Cerebellar nuclear complex (tissue), 1 donor: ENCODE results near the gene KIAA0825.

Experiments
- DNase-seq, 2 experiments: peaks; one replicate each; lab custom pipeline; 2025; lab: John Stamatoyannopoulos, UW

Gene KIAA0825

DNA sequence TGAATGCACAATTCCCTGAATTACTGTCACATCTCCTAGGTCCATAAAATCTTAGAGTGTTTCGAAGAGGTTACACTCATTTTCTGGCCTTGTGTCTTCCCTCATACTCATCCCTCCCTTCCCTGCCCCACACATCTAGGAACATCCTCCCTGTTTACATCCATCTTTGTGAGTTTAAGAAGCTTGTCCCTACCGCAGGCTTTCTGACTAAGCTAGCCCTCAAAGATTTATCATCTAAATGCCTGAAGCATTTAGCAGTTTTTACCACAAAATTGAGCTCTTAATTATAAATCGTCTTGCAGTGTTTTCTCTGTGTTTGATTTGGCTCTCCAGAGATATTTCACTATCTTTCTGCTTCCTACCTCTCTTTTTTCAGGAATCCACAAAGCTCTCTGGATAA is 374.8 kb downstream of the KIAA0825 start:
- DNase-seq = no peak

DNA sequence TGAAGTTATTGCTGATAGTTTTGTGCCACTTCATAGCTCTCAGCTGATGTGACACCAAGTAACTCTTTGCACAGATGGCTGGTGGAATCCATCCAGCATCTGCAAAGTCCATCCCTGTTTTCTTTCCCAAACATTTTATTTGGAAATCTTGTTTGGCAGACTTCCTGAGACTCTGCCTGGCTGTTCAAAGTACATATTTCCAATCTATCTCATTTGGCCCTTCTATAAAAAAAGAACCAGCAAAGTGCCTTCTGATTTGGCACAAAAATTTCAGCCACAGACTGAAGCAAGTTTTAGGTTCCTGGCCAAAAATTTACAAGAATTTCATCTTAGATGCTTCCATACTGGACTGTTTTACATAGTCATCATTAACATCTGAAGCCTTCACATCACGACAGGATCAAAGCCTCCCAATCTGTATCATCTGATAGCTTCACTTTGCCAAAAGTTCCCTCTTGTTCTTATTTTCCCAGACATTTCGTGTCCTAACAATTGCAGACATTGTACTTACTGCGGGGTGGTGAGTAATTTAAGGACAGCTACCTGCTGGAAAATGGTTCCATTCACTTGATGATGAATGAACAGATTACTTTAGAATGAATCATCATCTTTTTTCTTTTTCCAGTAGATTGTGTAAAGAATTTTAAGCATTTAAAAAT is 377.3 kb downstream of the KIAA0825 start:
- no peak for DNase-seq

DNA sequence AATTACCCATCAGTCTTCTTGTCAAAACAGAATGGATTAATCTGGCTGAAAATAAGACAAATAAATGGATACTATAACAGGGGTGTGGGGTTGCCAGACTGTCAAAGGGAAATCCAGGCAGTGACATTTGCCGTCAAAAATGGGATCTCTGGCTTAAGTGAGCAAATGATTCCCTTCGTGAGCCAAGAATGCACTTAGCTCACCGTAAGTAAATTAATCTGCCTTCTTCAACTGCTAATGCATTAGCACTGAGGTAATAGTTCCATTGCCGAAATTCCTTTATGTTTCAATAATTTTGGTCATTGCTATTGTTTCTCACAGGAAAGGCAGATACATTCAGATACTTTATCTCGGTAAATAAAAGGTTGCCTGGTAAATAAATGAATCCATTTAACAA is 377.8 kb downstream of the KIAA0825 start:
- DNase-seq = no peak

DNA sequence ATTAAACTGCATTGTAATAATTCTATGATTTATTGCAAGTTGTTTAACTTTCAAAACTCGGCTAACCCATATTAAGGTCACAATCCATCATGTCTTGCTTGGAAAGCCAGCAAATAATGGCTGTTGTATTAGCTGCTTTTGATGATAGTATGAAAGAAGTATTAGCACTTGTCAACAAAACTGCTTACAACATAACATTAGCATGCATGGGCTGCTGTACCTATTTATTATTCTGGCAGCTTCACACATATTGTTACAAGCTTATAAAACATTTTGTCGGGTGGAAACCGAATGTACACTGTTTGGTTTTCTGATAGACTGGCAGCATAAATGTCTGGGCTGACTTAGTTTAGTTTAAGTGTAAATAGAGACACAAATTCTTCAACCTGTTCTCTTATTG is 378.3 kb downstream of the KIAA0825 start:
- no peak for DNase-seq

DNA sequence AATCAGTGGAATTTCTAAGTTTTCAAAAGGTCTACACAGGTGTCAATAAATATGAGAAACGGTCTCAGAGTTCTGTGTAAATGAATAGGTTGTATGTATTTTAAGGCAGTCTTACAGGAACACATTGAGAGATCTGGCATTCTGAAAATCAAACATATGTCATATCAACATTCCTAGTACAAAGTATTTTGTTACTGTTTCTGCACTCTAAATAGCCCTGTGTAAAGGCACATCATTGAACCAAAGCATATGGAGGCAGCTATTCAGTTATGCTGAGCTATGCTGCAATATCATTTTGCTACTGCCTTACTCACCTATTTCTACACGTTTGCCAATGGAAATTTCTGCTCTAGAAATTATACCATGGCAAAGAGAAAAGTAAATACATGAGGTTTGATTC is 379.1 kb downstream of the KIAA0825 start:
- no peak for DNase-seq

DNA sequence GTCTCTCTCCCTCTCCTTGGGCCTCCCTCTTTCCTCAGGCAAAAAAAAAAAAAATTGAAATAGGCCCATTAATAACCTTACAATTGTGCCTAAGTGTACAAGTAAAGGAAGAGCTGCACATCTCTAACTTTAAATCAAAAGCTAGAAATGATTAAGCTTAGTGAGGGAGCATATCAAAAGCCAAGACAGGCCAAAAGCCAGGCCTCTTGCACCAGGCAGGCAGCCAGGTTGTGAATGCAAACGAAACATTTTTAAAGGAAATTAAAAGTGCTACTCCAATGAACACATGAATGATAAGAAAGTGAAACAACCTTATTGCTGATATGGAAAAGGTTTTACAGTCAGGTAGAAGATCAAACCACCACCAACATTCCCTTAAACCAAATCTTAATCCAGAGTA is 383.4 kb downstream of the KIAA0825 start:
- DNase-seq = no peak

DNA sequence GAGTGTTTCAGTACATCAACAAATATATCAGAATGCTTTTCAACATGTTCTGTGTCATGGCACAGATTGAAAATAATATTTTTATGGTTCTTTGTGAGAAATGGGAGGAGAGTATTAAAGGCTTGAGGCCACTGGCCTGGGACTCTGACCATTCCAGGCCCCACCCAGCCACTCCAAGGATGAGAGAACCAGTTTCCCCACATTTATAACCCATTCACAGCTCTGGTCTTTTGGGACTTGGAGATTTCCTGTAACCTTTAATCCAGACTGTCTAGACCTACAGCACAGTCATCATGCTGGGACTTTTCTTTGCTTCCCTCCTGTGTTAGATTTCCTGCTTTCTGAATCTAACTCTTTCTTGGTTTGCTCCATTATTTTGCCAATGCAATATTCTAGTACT is 389.6 kb downstream of the KIAA0825 start:
- no peak for DNase-seq

DNA sequence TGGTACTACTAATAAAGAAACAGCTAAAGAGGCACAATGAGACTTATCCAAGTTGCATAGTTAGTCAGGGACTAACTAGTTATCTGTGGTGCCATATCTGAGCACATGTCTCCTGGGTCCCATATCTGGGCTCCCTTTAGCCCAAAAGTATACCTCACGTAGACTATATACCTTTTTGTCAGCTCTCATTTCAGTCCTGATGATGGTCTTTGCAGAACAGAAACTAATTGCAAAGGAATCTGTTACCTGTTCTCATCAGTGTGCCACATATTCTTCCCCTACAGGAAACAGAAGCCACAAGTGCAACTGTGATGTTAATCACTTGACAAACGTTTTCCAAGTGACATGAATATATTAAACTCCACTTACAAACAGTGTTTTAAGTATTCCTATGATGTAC is 395.2 kb downstream of the KIAA0825 start:
- DNase-seq = no peak

DNA sequence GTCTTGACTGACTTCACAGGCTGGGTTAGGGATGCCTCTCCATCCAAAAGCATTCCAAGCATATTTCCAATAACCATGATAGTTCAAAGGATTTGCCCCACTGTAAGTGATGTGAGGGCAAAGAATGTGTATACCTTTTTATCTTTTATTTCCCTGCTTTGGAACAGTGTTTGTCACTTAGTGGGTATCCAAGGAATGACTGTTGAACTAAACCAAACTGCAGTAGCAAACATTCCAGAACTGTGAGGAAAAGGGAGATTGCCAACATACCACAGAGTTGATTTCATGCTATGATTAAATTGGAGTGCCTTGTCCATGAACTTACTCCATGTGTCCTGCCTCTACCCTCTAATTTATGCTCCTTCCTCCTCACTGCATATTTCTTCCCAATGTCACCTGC is 400.0 kb downstream of the KIAA0825 start:
- DNase-seq = no peak

DNA sequence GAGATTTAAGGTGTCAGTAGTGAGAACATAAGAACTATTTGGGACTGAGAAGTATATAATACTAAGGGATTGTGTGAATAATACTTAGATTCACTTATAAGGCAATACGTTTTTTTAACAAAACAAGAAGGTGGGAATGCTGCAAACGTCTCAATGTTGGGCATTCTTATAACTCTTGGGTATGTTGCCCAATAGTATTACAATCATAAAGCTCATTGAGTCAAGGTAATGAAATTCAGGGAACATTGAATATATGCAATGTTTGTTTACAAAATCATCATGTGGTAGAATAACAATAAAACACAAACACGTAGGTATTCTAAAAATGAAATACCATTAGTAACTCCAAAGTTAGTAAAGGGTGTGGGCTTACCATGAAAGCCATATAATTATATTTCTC is 400.7 kb downstream of the KIAA0825 start:
- no peak for DNase-seq

DNA sequence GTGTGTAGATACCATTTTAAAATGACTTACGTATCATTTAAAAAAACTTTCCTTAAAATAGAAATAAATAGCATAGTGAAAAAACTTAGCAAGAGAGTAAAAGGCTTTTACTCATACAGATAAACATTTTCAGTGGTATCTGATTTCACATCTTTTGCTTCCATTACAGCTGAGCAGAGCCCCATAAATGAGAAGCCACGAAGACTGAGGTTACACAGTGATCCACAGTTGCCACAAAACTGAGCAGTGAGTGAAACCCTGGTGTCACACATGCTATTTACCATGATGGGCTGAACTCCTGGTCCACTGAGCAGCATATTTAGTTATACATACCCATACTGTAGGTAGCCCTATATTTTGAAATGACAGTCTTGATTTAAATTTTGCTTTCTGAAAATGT is 401.2 kb downstream of the KIAA0825 start:
- no peak for DNase-seq

DNA sequence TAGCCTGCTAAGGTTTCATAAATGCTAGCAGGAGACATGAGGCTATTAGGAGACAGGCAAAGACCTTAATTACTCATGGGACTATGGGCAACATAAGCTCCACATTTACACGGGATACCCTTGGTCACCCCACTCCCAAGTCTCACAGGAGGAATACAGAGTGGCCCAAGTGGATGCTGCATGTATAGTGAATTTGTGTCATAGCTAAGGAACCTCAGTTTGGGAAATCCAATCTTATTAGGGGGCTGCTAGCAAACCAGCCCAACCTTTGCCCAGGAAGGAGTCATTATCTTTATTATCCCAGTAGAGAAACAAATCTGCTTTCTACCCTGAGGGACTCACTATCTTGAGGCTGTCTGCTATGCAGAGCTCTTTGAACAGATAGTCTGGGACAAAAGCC is 405.9 kb downstream of the KIAA0825 start:
- no peak for DNase-seq

DNA sequence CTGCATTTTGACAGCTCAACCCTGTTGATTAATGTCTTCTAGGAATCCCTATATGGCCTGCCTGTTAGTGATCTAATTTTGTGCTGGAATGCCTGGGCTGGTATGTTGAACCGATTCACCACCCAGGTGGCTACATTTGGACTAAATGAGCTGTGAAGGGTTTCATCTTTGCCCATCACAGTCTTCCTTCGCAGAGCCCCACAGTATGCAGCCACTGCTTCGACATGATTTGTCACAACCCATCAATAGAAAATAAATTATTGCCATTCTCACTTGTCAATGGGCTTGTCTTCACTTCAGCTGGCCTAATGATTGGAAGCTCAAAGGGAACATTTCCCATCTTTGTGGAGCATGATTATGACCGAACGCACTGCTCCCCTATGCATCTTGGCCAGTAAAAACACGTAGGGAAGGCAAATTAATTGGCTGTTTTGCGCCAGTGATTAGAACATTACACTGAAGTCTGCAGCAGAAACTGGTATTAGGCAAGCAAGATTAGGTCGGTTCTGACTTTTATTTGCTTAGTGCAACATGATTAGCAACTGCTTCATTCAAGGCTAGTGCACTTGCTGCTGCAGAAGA is 408.5 kb downstream of the KIAA0825 start:
- DNase-seq = no peak

DNA sequence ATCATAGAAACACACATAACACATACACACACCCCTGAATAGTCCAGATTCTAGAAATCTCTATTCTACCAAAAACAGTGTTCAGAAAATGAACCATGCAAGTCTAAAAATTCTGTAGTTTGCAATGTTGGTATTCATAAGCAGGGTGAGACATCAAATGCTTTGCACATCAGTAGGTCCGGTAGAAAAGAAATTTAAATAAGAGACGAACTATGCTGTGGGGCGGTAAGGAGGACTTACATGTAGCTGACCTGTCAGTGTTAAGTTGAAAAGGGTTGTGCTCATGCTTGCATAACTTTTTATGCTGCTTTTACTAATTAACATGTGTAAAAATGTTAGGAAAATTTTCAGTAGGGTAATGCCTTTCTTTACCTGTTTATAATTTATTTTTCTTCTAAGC is 409.1 kb downstream of the KIAA0825 start:
- no peak for DNase-seq

DNA sequence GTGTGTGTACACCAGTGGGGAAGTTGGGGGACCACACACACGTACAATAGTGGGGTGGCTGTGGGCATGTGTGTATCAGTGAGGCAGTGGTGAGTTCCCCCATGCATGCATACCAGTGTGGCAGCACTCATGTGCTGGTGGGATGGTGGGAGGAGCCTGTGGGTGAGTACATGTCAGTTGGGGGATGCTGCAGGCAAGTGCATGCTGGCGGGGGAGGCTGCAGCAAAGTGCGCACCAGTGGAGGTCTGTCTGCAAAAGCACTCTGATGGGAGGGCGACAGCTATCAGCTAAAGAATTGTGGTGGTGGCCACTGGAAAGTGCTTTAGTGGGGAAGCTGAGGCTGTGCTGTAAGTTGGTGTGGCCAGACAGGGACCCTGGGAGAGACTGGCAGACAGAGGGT is 418.8 kb downstream of the KIAA0825 start:
- no peak for DNase-seq

DNA sequence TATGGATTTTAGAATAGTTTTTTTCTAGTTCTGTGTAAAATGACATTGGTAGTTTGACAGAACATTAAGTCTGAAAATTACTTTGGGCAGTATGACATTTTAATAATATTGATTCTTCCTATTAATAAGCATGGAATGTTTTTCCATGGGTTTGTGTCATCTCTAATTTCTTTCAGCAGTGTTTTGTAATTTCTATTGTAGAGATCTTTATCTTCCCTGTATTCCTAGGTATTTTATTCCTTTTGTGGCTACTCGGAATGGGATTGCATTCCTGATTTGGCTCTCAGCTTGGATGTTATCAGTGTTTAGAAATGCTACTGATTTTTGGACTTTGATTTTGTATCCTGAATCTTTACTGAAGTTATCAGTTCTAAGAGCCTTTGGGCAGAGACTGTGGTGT is 420.4 kb downstream of the KIAA0825 start:
- DNase-seq = no peak

DNA sequence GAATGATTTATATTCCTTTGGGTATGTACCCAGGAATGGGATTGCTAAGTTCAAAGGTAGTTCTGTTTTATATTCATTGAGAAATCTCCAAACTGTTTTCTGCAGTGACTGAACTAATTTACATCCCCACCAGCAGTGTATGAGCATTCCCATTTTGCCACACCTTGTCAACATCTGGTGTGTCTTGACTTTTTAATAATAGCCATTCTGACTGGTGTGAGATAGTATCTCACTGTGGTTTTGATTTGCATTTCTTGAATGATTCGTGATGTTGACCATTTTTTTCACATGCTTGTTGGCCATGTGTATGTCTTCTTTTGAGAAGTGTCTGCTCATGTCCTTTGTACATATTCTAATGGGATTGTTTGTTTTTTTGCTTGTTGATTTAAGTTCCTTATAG is 421.5 kb downstream of the KIAA0825 start:
- DNase-seq = no peak

DNA sequence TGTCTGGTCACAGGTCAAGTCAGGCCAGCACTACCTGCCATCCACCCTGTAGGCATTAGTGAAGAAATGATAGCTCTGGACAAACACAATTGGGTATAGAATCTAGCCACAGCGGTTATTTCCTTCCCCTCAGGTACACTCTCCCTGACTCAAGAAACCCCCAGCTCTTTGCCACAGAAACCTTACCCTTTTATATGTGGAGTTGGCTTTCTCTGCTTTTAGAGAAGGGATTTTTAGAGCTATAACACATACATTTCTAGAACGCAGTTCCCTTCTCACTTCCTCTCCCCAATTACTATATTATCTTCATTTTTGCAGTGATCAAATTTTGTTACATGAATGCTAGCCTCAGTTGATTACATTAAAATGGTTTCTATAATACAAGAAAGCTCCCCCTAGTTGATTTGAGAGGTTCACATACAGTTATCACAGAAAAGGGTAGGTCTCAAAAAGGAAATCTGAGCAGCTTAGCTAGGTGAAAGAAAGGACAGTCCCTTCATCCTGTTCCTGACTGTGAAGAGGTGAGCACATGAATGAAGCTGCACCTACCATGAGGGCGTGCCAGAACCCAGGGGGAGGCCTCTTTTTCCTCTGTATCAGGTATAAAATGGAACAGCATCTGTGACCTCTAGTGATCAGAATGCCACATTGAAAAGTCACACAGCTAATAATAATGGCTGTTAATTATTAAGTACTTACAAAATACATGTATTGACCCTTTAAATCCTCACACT is 425.6 kb downstream of the KIAA0825 start:
- no peak for DNase-seq

DNA sequence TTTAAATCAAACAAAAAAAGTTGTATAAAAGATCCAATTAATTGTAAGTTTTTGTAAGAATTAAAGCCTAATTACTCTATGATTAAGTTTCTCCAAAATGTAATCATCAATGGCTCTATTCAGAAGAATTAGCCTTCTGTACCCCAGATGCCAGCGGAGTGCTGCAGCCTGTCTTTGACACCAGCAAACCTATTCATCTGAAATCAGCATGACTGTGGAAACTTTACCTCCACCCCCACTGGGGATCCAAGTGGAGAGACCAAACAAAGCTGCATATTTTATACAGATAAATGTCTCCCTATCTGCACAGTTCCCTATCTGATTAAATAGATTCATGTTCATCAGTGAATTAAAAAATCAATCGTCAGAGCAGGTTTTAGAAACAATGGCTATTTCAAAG is 426.8 kb downstream of the KIAA0825 start:
- no peak for DNase-seq

DNA sequence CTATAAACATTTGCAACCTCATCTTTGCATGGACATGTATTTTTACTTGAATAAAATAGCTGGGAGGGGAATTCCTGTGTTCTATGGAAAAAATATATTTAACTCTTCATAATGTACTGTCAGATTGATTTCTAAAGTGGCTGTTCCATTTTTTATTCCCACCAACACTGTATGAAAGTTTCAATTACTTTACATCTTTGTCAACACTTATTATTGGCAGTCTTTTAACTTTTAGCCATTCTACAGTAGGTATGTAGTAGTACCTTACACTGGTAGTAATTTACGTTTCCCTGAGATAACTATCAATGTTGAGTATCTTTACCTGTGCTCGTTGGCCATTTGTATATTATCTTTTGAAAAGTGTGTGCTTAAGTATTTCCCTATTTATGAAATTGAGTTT is 429.7 kb downstream of the KIAA0825 start:
- no peak for DNase-seq

DNA sequence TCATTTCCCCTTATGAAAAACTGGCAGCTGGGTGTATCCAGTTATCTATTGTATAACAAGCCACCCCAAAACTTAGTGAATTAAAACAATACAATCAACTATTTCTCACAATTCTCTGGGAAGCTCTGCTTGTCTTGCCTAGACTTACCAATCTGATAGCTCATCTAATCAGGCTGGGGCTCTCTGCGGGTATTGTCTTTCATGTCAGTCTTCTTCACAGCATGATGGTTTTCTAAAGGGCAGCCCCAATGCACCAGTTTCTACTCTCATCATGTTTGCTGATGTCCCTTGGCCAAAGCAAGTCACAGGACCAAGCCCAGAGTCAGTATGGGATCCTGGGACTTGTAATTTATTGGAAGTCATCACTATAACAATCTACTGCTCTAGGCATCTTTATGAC is 433.5 kb downstream of the KIAA0825 start:
- DNase-seq = no peak

DNA sequence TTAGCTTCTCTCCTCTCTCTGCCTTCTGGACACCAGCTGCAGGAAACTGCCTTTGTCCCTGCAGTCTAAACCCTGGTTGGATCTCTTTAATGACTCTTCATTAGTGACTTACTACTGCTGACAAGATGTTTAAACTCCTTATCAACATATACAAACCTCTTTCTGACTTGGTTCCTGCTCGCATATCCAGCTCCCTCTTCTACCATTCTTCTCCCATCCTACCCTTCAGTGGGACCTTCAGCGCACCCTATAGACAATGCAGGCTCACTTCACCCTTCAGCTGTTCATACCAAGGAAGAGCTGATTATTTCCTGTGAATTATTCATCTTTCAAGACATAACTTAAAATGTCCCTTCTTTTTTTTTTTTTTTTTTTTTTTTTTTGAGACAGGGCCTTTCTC is 436.5 kb downstream of the KIAA0825 start:
- DNase-seq = no peak

DNA sequence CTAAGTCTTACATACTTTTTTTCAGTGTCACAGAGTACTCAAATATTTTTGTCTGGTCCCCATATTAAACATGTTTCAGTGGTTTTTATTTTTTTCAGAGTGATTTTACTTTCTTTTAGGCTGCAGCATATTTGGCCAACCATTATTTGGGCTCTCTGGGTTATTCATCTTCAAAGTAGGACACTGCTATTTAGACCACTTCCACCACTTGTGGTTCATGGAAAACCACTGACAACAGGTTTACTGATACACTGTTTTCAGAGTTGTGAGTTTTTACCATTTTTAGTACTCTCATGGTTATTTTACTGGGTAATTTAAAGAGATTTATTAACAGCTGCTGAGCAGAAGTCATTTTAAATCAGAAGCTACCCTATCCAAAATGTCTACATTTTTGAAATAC is 437.6 kb downstream of the KIAA0825 start:
- no peak for DNase-seq

DNA sequence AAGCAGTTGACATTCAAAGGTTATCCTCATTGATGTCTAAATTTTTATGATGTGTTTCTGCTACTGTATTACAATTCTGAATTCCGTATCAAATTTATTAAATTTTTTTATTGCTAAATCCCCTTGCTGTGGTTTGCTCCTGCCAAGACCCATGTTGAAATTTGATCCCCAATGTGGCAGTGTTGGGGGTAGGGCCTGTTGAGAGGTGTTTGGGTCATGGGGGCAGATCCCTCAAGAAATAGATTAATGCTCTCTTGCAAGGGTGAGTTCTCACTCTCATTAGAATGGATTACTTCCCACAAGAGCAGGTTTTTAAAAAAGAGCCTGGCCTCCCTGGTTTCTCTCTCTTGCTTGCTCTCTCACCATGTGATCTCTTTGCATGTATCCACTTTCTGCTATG is 442.5 kb downstream of the KIAA0825 start:
- no peak for DNase-seq
